Activated CD8-positive, alpha-beta memory T cell treated with anti-CD3 and anti-CD28 coated beads for 4 hours (primary cell): Measurements from ENCODE around the gene CAD.

Experiments used
- DNase-seq, 2 donors: peaks; one replicate each; pipeline ENCODE4 v3.0.0-alpha.2; 2020; ENCODE audit warnings: low read depth in 2 of 2

CAD gene

GRCh38 chr2:27198627-27199026 lies 18.5 kb upstream of the CAD start:
- no peak for DNase-seq

DNA sequence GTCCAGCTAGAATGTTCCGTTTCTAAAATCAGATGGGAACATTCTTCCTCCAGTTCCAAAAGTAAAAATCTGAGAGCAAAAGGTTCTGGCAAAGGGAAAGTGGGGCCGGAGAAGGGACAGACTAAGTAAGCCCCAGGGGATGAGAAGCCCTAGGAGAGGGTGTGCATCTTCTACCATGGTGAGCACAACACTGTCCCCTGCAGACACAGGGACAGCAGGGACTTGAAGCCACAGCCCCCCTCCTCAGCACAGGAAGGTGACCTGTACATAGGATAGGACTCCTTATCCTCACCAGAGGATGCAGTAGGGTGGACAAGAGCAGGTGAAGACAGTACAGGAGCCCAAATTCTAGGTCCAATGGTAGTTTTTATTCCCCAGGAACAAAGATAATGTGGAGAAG lies 17.9 kb upstream of the CAD start:
- DNase-seq, result no peak

- no peak for DNase-seq
Measured at GRCh38 chr2:27201675-27202074, 15.5 kb upstream of the CAD start.

DNA sequence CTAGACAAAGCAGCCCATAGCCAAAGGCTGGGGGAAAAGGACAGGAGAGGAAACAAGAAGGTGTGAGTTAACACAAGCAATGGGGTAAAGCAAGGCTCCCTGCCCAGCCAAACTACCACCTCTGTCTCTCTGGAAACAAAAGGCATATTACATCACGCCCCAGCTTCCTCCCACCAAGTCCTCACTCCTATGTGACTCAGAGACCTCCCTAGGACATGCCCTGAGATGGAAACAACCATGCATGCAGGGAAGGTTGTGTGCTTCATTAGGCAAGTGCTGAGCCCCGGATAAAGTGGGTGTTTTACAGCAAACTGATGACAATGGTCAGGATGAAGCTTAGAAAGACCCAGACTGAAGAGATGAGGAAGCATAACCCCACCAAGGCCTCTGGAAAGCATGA lies 14.3 kb upstream of the CAD start:
- DNase-seq, result no peak

- no peak for DNase-seq
Measured at GRCh38 chr2:27203741-27204140, 13.4 kb upstream of the CAD start.

DNA sequence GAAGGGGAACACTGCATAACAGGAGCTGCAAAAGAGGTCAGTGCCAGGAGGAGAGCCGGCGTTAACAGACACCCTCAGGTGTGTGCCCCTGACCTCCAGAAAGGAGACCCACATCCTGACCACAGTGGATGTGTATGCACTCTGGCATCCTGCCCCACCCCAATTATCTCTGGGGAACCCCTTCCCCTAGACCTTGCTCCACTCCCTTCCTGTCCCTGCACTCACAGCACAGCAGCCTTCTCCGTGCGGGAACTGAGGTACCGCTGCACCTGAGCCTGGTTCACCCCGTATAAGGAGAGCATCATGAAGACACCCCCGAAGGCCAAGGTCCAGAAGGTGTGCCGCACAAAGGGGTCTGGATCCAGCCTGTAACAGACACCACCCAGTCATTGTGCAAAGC lies 12.6 kb upstream of the CAD start:
- DNase-seq, result no peak

GRCh38 chr2:27205206-27205605 lies 12.0 kb upstream of the CAD start:
- no peak for DNase-seq

GRCh38 chr2:27206346-27206745 lies 10.8 kb upstream of the CAD start:
- no peak for DNase-seq

DNA sequence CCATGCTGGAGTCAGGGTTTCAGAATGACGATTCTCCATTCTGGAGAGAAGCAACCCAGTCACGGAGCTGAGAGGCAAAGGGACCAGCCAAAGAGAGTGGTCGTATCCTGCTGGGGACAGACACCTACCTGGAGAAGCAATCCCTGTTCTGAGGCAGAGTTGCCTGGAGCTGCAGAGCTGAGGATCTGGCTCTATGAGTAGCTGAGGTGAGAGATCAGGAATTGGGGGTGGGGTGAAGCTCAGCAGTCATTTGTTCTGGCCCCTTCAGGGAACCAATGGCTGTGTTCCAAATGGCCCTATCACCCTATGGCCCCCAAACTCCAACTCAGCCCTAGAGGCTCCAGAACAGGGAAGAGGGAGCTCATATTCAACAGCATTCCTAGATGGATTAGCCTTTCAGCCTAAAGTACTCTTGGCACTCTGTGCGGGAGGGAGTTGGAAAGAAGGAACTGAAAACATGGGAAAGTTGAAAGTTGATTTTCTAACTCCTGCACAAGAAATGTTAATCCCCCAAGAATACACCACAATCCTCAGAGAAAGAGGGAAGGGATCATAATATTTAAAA lies 8.6 kb upstream of the CAD start:
- no peak for DNase-seq

- DNase-seq, result no peak
Measured at GRCh38 chr2:27209621-27210401, 7.4 kb upstream of the CAD start.

DNA sequence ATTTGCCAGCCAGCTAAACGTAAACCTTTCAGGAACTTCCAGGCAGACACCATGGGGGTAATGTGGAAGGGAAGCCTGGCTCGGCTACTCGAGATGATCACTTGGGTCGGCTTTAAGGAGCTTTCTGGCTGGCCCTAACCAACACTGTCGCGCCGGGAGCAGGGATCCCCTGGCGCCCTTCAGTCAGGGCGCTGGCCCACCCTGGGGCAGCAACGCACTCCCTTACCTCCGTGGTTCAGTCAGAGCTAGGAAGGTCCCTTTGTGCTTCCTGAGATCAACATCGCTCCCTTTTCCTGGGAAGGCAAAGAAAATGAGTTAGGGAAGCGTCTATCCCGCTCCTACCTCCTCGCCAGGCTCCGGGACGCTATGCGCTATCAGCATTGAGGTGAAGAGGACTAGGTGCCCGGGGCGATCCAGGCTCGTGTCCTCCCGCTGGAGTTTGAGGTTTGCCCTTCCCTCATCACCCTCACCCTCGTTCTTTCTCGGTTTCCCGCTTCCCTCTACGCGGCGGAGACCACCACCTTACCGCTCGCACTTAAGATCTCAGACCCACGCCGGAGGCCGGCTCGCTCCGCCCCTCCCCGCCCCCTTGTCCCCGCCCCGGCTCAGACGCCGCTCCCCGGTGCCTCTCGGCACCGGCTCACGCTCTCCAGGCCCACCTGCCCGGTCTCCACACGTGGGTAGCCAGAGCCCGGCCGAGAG lies 5.8 kb upstream of the CAD start:
- DNase-seq, result no peak

GRCh38 chr2:27211943-27212625 lies 5.1 kb upstream of the CAD start, which contains the start of the genes ATRAID and SLC5A6:
Gene ATRAID (plus strand): TSS chr2:27212041. CDS start chr2:27212369, 328 bp downstream.
Gene SLC5A6 (minus strand): TSS chr2:27212268. CDS start chr2:27207650, 4,618 bp downstream.
- peak; percentile 76 to 79 for DNase-seq

GRCh38 chr2:27212626-27213471 lies 4.3 kb upstream of the CAD start:
- DNase-seq, result peak in 1 of 2 donors; percentile 14

- no peak for DNase-seq
Measured at GRCh38 chr2:27214941-27215340, 2.2 kb upstream of the CAD start.

- DNase-seq, result no peak
Measured at GRCh38 chr2:27216416-27217137, 592 bp upstream of the CAD start.

DNA sequence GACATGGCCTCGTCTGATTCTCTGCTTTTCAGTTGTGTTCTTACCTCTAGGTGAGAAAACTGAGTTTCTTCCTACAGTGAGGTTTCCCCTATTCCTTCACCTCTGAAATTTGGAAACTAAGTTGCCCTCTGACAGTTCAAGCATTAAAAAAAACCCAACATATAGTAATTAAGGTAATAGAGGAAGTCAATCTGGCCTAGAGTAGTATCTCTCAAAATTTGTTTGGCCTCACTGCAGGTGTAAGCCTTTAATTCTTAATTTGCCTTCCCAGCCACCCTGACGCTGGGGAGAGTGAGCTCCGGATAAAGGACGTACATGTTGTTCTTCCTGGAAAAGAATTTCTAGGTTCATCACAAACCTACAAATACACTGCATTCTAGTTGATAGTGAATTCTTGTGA lies 1.4 kb downstream of the CAD start:
- DNase-seq, result no peak

GRCh38 chr2:27219091-27219490 lies 1.9 kb downstream of the CAD start:
- DNase-seq, result no peak

GRCh38 chr2:27220091-27220490 lies 2.9 kb downstream of the CAD start:
- DNase-seq, result no peak

DNA sequence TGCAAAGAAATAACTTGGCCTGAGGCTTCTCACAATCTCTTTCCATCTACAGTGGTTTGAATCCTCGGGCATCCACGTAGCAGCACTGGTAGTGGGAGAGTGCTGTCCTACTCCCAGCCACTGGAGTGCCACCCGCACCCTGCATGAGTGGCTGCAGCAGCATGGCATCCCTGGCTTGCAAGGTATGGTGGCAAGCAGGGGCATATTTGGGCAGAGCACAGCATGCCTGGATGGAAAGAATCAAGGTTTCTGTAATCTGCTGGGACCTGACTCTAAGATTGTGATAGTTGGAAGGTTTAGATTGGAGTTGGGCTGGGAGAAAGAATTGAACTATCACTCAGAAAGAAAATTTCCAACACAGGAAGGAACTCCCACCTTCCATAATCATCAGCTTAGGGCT lies 4.0 kb downstream of the CAD start:
- DNase-seq, result no peak

- no peak for DNase-seq
Measured at GRCh38 chr2:27222407-27222806, 5.2 kb downstream of the CAD start.

DNA sequence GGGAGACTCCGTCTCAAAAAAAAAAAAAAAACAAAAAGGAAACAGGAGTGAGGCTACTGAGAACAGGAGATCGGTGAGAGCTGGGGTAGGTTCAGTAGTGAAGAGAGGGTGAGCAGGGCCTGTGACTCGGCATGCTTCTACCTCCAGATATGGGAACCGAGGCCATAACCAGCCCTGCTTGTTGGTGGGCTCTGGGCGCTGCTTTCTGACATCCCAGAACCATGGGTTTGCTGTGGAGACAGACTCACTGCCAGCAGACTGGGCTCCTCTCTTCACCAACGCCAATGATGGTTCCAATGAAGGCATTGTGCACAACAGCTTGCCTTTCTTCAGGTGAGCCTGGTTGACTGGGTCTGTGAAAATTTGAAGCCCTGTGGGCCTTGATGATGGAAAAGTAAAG lies 6.2 kb downstream of the CAD start:
- DNase-seq, result no peak
